Smooth muscle cell of the brain vasculature (primary cell): Measurements from ENCODE around the gene TRIM54.
"Not testable (repeated sequence)": the region's sequence is repeated elsewhere in the genome, so short reads cannot be mapped to it uniquely, and the experiment has no call there.

Source experiments
- DNase-seq: peaks from one replicate; pipeline ENCODE4 v3.0.0-alpha.2; 2012; ENCODE audit warnings: low read depth, low spot score

Gene TRIM54

DNA sequence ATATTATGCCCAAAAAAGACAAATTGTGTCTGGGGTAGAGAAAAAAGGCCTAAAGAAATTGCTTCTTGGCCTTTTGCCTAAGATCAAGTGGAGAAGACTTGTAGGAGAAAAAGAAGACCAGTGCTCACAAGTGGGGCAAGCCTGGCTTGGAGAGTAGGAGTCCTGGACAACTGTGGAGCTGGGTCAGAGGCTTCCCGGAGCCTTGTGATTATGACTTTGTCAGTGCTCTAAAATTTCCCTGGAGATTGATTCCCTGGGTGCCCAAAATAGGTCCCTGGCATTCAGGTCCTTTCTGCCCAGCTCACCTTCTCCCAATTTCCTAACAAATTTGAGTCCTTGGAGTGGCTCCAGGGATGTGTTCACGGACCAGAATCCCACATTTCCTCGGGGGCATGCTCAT, 787 bp upstream of the TRIM54 start:
- DNase-seq: no peak

DNA sequence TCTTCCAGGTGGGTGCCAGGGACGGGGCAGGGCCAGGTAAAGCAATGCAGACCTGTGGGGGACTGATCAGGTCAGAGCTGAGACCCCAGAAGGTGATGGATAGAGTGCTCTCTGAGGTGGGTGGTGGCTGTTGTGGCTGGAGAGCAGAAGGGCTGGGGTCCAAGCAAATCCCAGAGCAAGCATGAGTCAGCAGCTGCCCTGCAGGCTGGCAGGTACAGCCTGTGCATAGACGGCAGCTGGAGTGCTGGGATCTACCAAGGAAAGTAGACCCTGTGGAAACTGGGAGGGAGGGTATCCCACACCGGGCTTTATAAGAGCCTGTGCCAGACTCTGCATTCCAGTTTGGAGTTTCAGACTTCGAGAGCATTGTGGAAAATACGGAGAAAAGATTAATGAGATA, 663 bp downstream of the TRIM54 start:
- no peak for DNase-seq

DNA sequence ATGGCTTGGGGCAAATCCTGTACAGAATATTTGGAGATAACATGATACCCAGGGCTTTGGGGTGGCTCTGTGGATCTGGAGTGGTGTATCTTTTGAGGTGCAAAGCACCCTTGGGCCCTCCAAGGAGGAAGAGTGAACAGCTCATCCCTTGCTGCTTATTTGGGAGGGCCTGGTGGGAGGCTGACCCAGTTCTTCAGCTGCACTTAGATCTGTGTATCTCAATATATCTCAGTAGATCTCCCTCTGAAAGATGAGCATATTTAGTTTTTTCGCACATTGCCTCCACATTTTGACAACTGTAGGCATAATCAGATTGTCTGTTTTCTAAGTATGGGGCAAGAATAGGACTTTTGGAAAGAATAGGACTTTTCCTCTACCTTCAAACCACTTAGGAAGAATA, 2.8 kb downstream of the TRIM54 start:
- DNase-seq: no peak

DNA sequence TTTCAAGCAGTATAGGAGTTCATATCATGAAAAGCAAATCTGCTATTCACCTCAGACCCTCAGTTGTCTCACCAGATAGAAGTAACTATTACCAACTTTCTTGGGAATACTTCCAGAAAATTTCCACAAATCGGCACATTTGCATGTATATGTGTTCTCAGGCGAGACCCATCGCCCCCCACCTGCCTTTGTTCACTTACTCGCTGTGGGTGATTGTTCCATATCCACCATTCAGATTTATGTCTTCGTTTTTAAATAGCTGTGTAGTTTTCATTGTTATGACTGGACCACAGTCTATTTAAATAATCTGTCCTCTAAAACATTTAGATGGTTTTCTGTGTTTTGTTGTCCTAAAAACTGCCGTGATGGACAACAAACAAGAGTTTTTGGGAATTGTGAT, 3.3 kb downstream of the TRIM54 start:
- DNase-seq: no peak

DNA sequence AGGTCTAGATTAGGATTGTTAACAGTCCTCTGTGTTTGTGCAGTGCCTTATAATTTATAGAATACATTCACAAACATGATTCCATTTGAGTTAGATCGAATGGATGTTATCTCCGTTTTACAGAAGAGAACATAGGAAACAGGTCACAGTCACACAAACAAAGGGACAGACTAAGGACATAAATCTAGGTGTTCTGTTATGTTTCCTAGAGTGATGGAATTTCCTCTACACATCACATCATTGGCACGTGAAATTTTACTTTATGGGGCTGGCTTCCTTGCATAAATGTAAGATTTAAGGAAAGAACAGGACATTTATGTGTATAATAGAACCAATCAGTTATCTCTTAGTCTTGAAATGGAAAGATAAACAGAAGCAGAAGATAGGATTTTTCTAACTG, 6.4 kb downstream of the TRIM54 start:
- no peak for DNase-seq

DNA sequence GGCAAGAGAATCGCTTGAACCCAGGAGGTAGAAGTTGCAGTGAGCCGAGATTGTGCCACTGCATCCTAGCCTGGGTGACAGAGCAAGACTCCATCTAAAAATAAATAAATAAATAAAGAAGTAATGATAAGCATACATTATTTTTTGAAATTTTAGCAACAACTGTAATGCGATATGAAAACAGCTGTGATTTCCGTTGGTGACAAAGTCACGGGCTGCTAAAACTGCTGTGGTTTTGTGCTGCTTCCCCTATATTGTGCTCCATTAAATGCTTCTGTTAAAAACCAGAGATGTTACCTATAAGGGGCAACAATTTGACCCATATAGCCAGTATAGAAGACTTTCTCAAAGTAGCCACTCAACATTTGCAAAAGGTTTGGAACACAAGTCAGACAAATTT, 8.3 kb downstream of the TRIM54 start:
- no peak for DNase-seq

DNA sequence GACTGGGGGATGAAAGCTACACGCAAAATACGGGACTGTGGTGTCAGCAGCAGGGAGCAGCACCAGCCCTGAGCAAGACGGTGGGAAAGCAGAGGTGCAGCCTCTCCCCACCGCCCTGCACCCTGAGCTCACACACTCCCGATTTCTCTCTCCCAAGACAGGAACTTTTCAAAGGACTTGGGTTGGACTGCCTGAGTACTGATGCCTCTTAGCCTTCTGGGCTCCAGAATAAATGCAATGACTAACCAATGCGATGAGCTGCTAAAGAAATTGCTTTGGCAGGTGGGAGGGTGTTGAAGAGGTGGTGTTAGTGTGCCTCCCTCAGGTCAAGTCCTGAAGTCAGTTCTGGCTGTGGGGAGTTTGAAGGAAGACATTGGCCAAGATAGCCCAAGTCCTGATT, 9.6 kb downstream of the TRIM54 start:
- no peak for DNase-seq

DNA sequence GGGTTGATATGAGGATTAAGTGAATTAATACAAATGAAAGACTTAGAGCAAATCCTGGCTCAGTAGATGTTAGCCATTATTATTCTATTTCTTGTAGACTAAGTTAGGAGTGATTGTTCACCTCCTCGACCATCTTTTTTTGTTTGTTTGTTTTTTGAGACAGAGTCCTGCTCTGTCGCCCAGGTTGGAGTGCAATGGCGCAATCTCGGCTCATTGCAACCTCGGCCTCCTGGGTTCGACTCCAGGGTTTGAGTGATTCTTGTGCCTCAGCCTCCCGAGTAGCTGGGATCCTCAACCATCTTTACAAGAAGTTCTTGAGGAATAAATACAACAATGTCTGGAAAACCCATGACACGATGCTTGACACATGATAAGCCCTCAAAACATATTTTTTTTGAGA, 12.7 kb downstream of the TRIM54 start:
- DNase-seq: no peak

DNA sequence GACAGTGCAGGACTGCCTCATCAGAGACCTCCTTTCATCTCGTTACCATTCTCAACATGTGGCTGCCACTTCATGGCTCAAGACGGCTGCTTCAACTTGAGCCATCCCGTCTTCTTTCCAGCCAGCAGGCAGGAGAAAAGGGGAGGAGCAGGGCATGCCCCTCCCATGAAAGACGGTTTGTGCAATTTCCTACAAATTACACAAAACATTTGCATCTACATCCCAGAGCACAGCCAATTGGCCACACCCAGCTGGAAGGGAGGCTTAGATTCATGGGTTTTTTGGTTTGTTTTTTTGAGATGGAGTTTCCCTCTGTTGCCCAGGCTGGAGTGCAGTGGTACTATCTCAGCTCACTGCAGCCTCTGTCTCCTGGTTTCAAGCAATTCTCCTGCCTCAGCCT, 14.3 kb downstream of the TRIM54 start:
- DNase-seq: no peak

DNA sequence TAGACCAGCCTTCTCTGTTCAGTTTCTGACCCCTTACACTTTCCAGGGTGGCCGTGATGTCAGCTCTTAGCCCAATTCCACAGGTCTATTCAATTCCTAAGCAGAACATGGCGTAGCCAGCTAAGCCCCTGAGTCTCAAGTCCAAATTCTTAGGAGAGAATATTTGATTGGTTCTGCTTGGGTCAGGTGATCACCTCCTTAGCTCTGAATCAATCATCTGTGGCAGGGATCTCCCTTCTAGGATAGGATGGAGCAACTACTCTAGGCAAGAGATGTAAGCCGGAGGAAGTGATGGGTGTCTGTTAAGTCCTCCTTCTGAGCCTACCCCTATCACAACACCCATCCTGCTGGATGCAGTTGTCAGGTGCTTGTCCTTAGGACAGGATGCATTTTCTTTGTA, 15.0 kb downstream of the TRIM54 start:
- DNase-seq: no peak

DNA sequence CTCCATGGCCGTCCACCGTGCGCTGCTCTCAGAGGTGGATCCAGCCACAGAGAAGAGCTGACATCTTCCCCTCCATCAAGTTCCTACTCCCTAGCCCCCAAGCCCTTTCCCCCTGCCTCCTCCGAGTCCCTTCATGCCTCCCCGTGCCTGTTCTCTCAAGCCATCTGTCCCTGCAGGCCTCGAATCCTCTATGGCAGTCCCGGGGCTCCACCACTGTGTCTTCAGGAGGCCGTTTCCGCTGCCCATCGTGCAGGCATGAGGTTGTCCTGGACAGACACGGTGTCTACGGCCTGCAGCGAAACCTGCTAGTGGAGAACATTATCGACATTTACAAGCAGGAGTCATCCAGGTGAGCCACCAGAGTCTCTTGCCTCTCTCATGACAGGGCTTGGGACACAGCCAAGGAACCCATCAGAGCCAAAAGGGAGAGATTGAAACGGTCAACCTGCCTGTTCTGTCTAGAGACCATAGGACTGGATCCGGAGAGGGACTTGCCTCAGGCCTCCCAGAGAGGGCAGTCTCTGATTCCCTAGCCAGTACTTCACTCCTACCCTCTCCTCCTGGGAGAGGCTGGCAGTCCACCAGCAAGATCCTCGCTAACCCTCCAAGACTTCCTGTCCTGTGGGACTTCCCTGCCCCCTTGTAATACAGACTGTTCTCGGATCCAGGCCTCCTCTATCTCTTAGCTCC, 16.3 kb downstream of the TRIM54 start:
- no peak for DNase-seq

DNA sequence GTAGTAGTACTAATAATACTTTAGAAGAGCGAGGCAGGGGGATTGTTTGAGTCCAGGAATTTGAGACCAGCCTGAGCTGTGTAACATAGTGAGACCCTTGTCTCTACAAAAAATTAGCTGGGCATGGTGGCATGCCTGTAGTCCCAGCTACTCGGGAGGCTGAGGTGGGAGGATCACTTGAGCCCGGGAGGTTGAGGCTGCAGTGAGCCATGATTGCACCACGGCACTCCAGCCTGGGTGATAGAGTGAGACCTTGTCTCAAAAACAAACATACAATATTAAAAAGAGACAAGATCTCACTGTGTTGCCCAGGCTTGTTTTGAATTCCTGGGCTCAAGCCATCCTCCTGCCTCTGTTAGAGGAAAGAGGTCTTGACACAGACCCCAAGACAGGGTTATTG, 18.4 kb downstream of the TRIM54 start:
- DNase-seq: not testable (repeated sequence)

DNA sequence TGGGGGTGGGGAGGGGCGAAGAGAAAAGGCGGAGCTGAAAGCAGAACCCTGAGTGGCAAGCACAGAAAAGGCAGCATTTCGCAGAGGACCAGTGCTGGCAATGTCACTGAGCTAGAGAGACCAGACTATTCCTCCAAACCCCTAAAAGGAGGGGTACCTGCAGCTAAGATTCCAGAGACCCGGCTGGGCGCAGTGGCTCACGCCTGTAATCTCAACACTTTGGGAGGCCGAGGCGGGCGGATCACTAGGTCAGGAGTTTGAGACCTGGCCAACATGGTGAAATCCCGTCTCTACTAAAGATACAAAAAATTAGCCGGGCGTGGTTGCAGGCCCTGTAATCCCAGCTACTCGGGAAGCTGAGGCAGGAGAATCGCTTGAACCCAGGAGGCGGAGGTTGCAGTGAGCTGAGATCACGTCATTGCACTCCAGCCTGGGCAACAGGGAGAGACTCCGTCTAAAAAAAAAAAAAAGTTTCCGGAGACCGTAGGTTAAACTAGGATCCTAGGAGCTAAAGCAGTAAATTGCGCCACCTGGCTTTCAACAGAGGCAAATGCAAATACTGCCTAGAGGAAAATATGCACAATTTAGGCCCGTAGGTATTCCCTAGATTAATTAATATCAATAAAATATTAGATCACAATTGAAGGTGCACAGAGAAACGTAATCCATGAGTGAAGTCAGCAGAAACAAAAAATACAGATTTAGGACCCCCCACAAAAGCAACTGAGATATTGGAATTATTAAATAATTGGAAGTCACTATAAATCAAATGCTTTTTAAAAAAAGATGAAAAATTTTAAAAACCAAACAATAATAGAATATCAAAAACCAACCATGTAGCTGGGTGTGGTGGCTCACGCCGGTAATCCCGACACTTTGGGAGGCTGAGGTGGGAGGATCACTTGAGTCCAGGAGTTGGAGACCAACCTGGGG, 21.1 kb downstream of the TRIM54 start:
- no peak for DNase-seq

DNA sequence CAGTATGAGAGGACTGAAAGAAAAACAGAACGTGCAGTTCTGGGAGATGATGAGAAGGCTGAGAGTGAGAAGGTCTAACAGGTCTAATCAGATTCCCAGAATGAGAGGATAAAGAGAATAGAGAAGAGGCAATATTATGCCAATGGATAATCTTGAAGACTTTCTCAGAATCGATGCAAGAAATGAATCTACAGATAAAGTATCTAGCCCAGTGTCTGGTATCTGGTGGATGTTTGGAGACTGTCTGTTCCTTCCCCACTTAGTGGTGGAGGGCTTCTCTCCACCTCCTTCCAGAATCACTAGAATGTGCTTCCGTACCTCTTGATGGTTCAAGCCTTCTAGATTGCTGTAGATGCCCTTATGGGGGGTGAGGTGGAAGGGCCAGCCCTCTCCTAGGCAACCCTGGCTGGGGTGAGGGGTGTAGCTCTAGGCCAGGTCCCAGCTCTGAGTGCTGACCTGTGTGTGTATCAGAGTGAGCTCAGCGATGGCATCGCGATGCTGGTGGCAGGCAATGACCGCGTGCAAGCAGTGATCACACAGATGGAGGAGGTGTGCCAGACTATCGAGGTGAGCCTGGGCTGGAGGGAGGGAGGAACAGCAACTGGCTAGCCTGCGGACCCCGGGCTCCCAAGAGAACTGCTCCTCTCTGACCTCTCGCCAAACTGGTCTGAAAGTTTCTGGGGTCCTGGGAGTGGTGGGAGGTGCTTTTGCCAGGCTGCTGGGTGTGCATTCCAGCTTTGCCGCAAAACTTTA, 22.4 kb downstream of the TRIM54 start:
- no peak for DNase-seq

DNA sequence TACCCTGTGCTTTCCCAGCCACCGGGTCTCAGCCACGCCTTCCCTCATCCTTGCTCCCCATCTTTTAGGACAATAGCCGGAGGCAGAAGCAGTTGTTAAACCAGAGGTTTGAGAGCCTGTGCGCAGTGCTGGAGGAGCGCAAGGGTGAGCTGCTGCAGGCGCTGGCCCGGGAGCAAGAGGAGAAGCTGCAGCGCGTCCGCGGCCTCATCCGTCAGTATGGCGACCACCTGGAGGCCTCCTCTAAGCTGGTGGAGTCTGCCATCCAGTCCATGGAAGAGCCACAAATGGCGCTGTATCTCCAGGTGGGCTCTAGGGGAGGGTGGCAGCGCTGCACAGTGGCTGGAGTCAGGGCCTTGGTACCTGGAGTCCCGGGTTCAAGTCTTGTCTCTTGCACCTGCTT, 23.3 kb downstream of the TRIM54 start:
- DNase-seq: no peak

DNA sequence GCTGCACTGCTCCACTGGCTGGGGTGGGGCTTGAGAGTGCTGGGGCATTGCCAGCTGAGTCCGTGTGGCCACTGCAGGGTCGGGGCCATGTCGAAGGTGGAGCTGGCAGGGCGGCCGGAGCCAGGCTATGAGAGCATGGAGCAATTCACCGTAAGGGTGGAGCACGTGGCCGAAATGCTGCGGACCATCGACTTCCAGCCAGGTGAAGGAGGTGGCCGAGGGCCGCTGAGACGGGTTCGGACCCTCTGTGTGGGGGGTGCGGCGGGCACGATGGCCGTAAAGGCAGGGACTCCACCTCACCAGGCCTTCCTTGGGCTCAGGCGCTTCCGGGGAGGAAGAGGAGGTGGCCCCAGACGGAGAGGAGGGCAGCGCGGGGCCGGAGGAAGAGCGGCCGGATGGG, 23.9 kb downstream of the TRIM54 start:
- DNase-seq: no peak

DNA sequence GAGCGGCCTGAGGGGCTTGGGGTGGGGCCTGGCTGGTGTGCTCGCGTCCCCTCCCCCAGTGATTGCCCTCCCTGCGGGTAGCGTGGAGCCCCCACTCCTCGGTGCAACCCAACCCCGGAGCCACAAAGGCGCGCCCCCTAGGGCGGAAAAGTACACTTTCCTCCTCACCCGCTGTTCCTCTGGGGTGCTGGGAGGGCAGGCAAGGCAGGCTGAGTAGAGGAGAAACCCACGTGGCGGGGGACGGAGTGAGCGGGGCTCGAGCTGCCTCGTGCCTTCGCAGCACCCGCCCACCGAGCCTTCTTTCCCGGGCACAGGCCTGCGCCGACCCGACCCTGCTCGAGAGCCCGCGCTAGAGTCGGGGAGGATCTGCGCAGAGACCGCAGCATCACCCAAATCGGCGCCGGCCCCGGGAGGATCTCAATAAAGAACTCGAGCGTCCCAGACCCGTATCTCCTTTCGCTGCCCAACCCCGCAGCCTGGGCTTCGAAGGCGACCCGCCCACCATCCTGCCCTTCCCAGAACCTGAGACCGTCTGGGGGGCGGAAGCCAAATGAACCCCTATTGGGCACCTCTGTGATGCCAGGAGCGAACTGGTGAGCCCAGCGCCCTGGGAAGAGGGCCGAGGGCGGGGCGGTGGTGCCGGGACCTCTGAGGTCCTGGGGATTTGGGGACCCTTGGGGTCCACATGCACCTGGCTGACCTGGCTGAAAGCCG, 24.5 kb downstream of the TRIM54 start:
- DNase-seq: no peak

DNA sequence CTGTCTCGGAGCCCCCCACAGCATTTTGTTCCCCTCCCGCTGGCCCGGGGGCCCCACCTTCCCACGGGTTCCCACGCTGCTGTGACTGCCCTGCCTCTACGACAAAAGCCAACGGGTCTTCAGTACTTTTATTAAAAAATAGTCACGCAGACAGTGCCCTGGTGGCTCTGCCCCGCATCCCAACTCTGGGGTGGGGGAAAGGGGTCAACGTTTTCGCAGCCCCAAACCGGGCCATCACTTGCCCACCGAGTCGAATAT, 25.0 kb downstream of the TRIM54 start:
- no peak for DNase-seq

DNA sequence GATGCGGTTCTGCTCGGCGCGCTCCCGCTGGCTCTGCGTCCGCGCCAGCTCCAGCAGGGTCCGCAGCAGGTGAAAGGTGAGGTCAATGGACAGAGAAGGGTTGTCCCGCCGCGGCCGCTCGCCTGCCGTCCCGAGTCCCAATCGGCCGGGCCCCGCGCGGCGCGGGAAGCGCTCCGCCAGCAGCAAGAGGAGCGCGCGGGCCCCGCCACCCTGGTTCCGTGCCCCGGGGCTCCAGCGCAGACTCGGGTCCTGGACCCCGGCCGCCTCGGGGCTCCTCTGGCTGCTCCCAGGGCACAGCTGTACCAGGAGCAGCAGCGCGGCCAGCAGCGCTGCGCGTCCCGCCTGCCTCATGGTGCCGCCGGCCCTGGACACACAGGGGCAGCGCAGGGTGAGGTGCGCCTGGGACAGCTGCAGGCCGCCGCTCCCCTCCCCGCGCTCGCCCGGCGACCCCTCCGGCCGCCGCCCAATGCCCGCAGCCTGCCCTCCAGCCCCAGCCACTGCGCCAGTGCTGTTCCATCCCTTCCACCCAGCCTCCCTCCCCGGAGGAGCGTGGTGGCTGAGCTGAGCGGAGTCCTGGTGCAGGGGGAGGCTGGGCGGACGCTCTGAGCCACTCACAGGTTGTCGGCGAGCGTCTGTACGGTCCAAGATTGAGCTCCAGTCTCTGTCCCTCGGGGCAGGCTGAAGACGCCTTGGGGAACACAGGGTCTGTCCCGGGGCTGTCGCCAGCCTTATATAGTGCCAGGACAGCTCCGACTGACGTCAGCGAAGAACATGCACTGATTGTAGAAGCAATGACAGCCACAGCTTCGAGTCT, 25.5 kb downstream of the TRIM54 start:
- DNase-seq: no peak

DNA sequence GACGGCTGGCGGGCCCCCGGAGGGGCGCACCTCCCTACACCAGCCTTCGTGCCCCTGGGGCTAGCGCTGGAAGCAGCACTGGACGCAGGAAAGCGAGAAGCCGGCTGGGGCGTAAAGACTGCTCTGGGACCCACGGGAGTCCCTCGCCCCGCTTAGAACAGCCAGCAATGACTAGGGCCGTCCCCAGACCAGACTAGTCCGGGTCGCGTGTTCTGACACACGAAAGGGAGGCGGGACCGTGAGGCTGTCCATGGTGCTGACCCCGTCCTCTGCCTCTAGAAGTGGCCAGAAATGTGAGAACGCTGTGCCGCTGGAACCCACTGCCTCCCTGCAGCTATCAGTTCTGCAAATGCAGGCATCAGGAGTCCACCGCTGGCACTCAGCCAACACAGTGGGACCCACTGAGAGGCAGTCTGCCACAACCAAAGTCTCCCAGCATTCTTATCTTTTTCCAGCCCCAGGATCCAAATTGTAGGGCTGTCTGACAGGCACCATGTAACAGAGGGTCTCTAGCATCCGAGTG, 26.2 kb downstream of the TRIM54 start, which contains the start of gene UCN:
Gene UCN (minus strand): TSS at position 87 of the 523 bp plus-strand sequence. CDS start 550 bp downstream, outside the sequence.
- no peak for DNase-seq

DNA sequence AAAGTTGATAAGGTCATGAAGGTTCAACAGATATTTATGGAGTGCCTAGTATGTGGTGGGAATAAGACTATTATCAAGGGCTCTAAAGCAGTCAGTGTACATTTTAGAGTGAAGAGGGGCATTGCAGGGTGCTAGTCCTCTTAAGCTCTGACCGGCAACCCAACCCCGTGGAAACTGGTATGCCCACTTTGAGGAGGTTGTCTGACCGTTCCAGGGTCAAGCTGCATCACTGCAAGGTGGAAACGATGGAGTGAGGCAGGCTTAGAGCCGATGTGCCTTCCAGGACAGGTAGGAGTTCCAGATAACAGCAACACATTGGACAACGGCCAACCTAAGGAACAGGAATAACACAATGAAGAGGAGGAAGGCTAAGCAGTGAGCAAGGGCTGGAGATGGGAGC, 27.4 kb downstream of the TRIM54 start:
- DNase-seq: no peak
